Measurements from ENCODE around the gene CYB561A3.
"Not testable (repeated sequence)": the region's sequence is repeated elsewhere in the genome, so short reads cannot be mapped to it uniquely, and the experiment has no call there.

Gene CYB561A3

GRCh38 chr11:61361741-61362541 is at the start of gene CYB561A3, which contains the start of gene TMEM138:
Gene CYB561A3 (minus strand): TSS chr11:61361882. CDS start chr11:61356713, 5,169 bp downstream.
Gene TMEM138 (plus strand): TSS chr11:61362374. CDS start chr11:61364391, 2,017 bp downstream.
- H3K27ac Mint-ChIP-seq: peak within 1 kb of the TSS; percentile 98
- H3K4me1 Mint-ChIP-seq (ENCODE audit: low read depth): peaks cover 40% of the 10 kb centered on the region
- H3K36me3 Mint-ChIP-seq (ENCODE audit: low read depth): peaks cover 63% of the 10 kb centered on the region
- no peaks in the 10 kb centered on the region for H3K27me3 Mint-ChIP-seq
- no peaks in the 10 kb centered on the region for H3K9me3 Mint-ChIP-seq
- H3K4me3 Mint-ChIP-seq: peak within 1 kb of the TSS; percentile 97
- DNase-seq: peak; percentile 93

- DNase-seq: no peak
- no peaks in the 10 kb centered on the region for H3K9me3 Mint-ChIP-seq
- peaks cover 100% of the 10 kb centered on the region for H3K36me3 Mint-ChIP-seq (ENCODE audit: low read depth)
- H3K4me1 Mint-ChIP-seq (ENCODE audit: low read depth): peaks cover 2% of the 10 kb centered on the region
- H3K27ac Mint-ChIP-seq: peak overlapping the region; percentile 48
- no peak overlapping the region for H3K4me3 Mint-ChIP-seq
- H3K27me3 Mint-ChIP-seq: no peaks in the 10 kb centered on the region
These were observed 45.5 kb upstream of the CYB561A3 start for GRCh38 chr11:61406991-61407728.

- no peaks in the 10 kb centered on the region for H3K9me3 Mint-ChIP-seq
- H3K27ac Mint-ChIP-seq: peak overlapping the region; percentile 37
- no peaks in the 10 kb centered on the region for H3K27me3 Mint-ChIP-seq
- no peak for DNase-seq
- no peak overlapping the region for H3K4me3 Mint-ChIP-seq
- no peaks in the 10 kb centered on the region for H3K4me1 Mint-ChIP-seq (ENCODE audit: low read depth)
- peaks cover 99% of the 10 kb centered on the region for H3K36me3 Mint-ChIP-seq (ENCODE audit: low read depth)
These were observed 44.4 kb upstream of the CYB561A3 start for GRCh38 chr11:61406067-61406466.

GRCh38 chr11:61404641-61405040 is 43.0 kb upstream of the CYB561A3 start:
- no peaks in the 10 kb centered on the region for H3K9me3 Mint-ChIP-seq
- no peak for DNase-seq
- H3K4me3 Mint-ChIP-seq: no peak overlapping the region
- H3K27me3 Mint-ChIP-seq: no peaks in the 10 kb centered on the region
- H3K36me3 Mint-ChIP-seq (ENCODE audit: low read depth): peaks cover 98% of the 10 kb centered on the region
- no peaks in the 10 kb centered on the region for H3K4me1 Mint-ChIP-seq (ENCODE audit: low read depth)
- H3K27ac Mint-ChIP-seq: peak overlapping the region; percentile 81

- H3K4me3 Mint-ChIP-seq: no peak overlapping the region
- no peak for DNase-seq
- no peaks in the 10 kb centered on the region for H3K4me1 Mint-ChIP-seq (ENCODE audit: low read depth)
- H3K9me3 Mint-ChIP-seq: no peaks in the 10 kb centered on the region
- H3K36me3 Mint-ChIP-seq (ENCODE audit: low read depth): peaks cover 95% of the 10 kb centered on the region
- H3K27ac Mint-ChIP-seq: peak overlapping the region; percentile 81
- H3K27me3 Mint-ChIP-seq: no peaks in the 10 kb centered on the region
These were observed 42.4 kb upstream of the CYB561A3 start for GRCh38 chr11:61404103-61404502.

- H3K4me3 Mint-ChIP-seq: no peak overlapping the region
- H3K27ac Mint-ChIP-seq: peak overlapping the region; percentile 81
- peaks cover 95% of the 10 kb centered on the region for H3K36me3 Mint-ChIP-seq (ENCODE audit: low read depth)
- DNase-seq: no peak
- H3K9me3 Mint-ChIP-seq: no peaks in the 10 kb centered on the region
- H3K4me1 Mint-ChIP-seq (ENCODE audit: low read depth): no peaks in the 10 kb centered on the region
- H3K27me3 Mint-ChIP-seq: no peaks in the 10 kb centered on the region
These were observed 42.0 kb upstream of the CYB561A3 start for GRCh38 chr11:61403658-61404057.

- no peaks in the 10 kb centered on the region for H3K9me3 Mint-ChIP-seq
- no peaks in the 10 kb centered on the region for H3K27me3 Mint-ChIP-seq
- H3K27ac Mint-ChIP-seq: peak overlapping the region; percentile 56
- DNase-seq: no peak
- H3K4me1 Mint-ChIP-seq (ENCODE audit: low read depth): no peaks in the 10 kb centered on the region
- peaks cover 86% of the 10 kb centered on the region for H3K36me3 Mint-ChIP-seq (ENCODE audit: low read depth)
- H3K4me3 Mint-ChIP-seq: no peak overlapping the region
These were observed 39.9 kb upstream of the CYB561A3 start for GRCh38 chr11:61401573-61401972.

- Mint-ChIP-seq H3K9me3 (no peaks in the 10 kb centered on the region), H3K27me3 (no peaks in the 10 kb centered on the region), H3K4me3 (no peak overlapping the region), H3K4me1 (ENCODE audit: low read depth) (no peaks in the 10 kb centered on the region), H3K27ac (peak overlapping the region; percentile 24), H3K36me3 (ENCODE audit: low read depth) (peaks cover 82% of the 10 kb centered on the region)
- DNase-seq: no peak
These were observed 39.5 kb upstream of the CYB561A3 start for GRCh38 chr11:61401173-61401572.

- Mint-ChIP-seq H3K4me1 (ENCODE audit: low read depth) (peaks cover 29% of the 10 kb centered on the region), H3K27me3 (no peaks in the 10 kb centered on the region), H3K9me3 (no peaks in the 10 kb centered on the region), H3K4me3 (peak overlapping the region; percentile 84), H3K36me3 (ENCODE audit: low read depth) (peaks cover 36% of the 10 kb centered on the region), H3K27ac (peak overlapping the region; percentile 94)
- no peak for DNase-seq
These were observed 31.4 kb upstream of the CYB561A3 start for GRCh38 chr11:61392981-61393595.

- no peak for DNase-seq
- Mint-ChIP-seq H3K9me3 (no peaks in the 10 kb centered on the region), H3K27ac (no peak overlapping the region), H3K36me3 (ENCODE audit: low read depth) (peaks cover 19% of the 10 kb centered on the region), H3K4me1 (ENCODE audit: low read depth) (peaks cover 36% of the 10 kb centered on the region), H3K4me3 (no peak overlapping the region), H3K27me3 (no peaks in the 10 kb centered on the region)
These were observed 28.5 kb upstream of the CYB561A3 start for GRCh38 chr11:61390161-61390560.

GRCh38 chr11:61384271-61385242 is 22.9 kb upstream of the CYB561A3 start:
- peaks cover 2% of the 10 kb centered on the region for H3K36me3 Mint-ChIP-seq (ENCODE audit: low read depth)
- no peak for DNase-seq
- no peaks in the 10 kb centered on the region for H3K9me3 Mint-ChIP-seq
- H3K27me3 Mint-ChIP-seq: no peaks in the 10 kb centered on the region
- no peak overlapping the region for H3K4me3 Mint-ChIP-seq
- peaks cover 8% of the 10 kb centered on the region for H3K4me1 Mint-ChIP-seq (ENCODE audit: low read depth)
- no peak overlapping the region for H3K27ac Mint-ChIP-seq

- not testable (repeated sequence) for H3K27me3 Mint-ChIP-seq; H3K9me3 Mint-ChIP-seq; H3K4me1 Mint-ChIP-seq (ENCODE audit: low read depth); H3K27ac Mint-ChIP-seq; H3K4me3 Mint-ChIP-seq; DNase-seq; H3K36me3 Mint-ChIP-seq (ENCODE audit: low read depth)
These were observed 22.2 kb upstream of the CYB561A3 start for GRCh38 chr11:61383859-61384258.

GRCh38 chr11:61380884-61381283 is 19.2 kb upstream of the CYB561A3 start:
- H3K9me3 Mint-ChIP-seq: no peaks in the 10 kb centered on the region
- peaks cover 19% of the 10 kb centered on the region for H3K36me3 Mint-ChIP-seq (ENCODE audit: low read depth)
- no peak overlapping the region for H3K27ac Mint-ChIP-seq
- no peak overlapping the region for H3K4me3 Mint-ChIP-seq
- no peaks in the 10 kb centered on the region for H3K27me3 Mint-ChIP-seq
- H3K4me1 Mint-ChIP-seq (ENCODE audit: low read depth): peaks cover 8% of the 10 kb centered on the region
- DNase-seq: no peak
